Esophagus muscularis mucosa (tissue), 4 donors: ENCODE results near the gene ABCA9. TPM values are rescaled to one million over a fixed set of nuclear protein-coding genes. Genes with fewer than 3 reads are reported as not detected.

Source experiments
- DNase-seq: peaks from one replicate; pipeline ENCODE4 v3.0.0-alpha.2; 2017; ENCODE audit errors: extremely low spot score
- H3K27ac ChIP-seq, 4 donors: fragments of 200-600 bp; sonication (generic); replicated peaks in 1 of 4; 1 replicate in 3 of 4; 2 replicates in 1 of 4; pipeline ENCODE4 v1.5.1; 2016 to 2019; ENCODE audit warnings: mild to moderate bottlenecking in 1 of 4
- H3K27me3 ChIP-seq, 4 donors: fragments of 200-600 bp; sonication (generic); one replicate each; pipeline versions ENCODE4 v1.5.1 to v1.6.0; 2016 to 2019
- H3K36me3 ChIP-seq, 4 donors: fragments of 200-600 bp; sonication (generic); one replicate each; pipeline ENCODE4 v1.5.1; 2016 to 2019
- H3K4me1 ChIP-seq, 4 donors: fragments of 200-600 bp; sonication (generic); one replicate each; pipeline ENCODE4 v1.5.1; 2016 to 2019
- H3K4me3 ChIP-seq, 4 donors: fragments of 200-600 bp; sonication (generic); 1 replicate in 2 of 4; 2 replicates in 2 of 4; pipeline ENCODE4 v1.5.1; 2016 to 2019; ENCODE audit warnings: mild to moderate bottlenecking in 4 of 4, moderate library complexity in 1 of 4
- H3K9me3 ChIP-seq, 4 donors: fragments of 200-600 bp; sonication (generic); 1 replicate in 3 of 4; 2 replicates in 1 of 4; pipeline ENCODE4 v1.5.1; 2016 to 2019
- CTCF ChIP-seq, 3 experiments: fragments of 200-600 bp in 2 of 3; fragments of 450-650 bp in 1 of 3; sonication (generic) in 2 of 3; IDR thresholded peaks; one replicate each; pipeline ENCODE4 v1.5.1; 2017 to 2019; ENCODE audit warnings: antibody characterized with exemption in 3 of 3, mild to moderate bottlenecking in 2 of 3, moderate library complexity in 1 of 3
- EP300 ChIP-seq: sonication (generic); formaldehyde crosslinking; IDR thresholded peaks from one replicate; pipeline ENCODE4 v1.6.1; 2017; ENCODE audit warnings: antibody characterized with exemption
- POLR2A ChIP-seq: fragments of 450-650 bp; IDR thresholded peaks from one replicate; pipeline ENCODE4 v1.6.1; 2017; ENCODE audit warnings: antibody characterized with exemption, moderate library complexity, mild to moderate bottlenecking, low read depth
- POLR2AphosphoS5 ChIP-seq, 2 donors: sonication (generic); formaldehyde crosslinking; IDR thresholded peaks; one replicate each; pipeline ENCODE4 v1.6.1; 2017; ENCODE audit warnings: antibody characterized with exemption in 2 of 2
- WGBS: methylation state at CpG from one replicate; pipeline ENCODE4 v1.1.5; 2018; 5-methylcytosine and 5-hydroxymethylcytosine counted together
- intact Hi-C: fragments of 100-400 bp; cut with DNase I; formaldehyde crosslinking; loops from one replicate; pipeline ENCODE4 v1.15.1; 2023
- total RNA-seq, 4 donors: library from RNA; depleted of rRNA; stranded (reverse); fragments of >200 nt; gene quantifications; one replicate each; pipeline versions ENCODE4 v1.1.0 to v1.2.1, GENCODE V29; 2016

ABCA9 gene
- total RNA-seq, 4 donors from 2014 or later = 19.8 to 56.1 (median 26.0) TPM

DNA sequence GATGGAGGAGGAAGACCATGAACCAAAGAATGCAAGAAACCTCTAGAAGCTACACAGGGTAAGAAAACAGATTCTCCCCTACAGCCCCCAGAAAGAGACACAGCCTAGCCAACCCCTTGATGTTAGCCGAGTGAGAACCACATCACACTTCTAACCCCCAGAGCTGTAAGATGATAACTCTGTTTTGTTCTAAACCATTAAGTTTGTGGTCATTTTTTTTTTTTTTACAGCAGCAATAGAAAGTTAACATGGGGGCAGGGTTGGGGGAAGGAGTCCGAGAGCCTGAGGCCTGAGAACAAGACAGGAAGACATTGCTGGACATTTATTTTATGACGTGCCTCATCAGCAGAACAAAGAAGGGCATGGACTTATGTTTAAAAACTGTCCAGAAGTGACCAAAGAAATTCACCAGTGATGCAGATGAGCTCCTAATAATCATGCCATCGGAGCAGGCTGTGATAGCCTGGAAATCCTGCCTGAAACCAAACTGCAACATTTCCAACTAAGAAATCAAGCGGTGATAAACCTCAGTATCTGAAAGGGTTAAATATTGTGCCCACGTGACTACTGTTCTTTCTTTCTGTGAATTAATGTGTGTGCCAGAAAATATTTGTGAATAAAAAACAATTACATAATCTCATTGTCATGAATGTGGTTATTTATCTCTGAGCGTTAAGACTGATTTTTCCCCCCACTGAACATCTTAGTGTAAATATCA is 1.1 kb downstream of the ABCA9 start:
- H3K9me3 ChIP-seq = peaks cover 0 to 8% (median 0%) of the 10 kb centered on the region in 4 donors
- intact Hi-C loops = no loop called here
- peaks cover 0 to 10% (median 3%) of the 10 kb centered on the region in 4 donors for H3K4me1 ChIP-seq
- 51% methylated on average over 7 of the region's 7 CpGs for WGBS
- peak overlapping the region; percentile 17 to 39 (median 24) for H3K4me3 ChIP-seq
- peaks cover 0 to 7% (median 0%) of the 10 kb centered on the region in 4 donors for H3K36me3 ChIP-seq
- TF ChIP-seq POLR2AphosphoS5 (IDR thresholded peaks at IDR 0.05) (no peak), CTCF (IDR thresholded peaks at IDR 0.05) (no peak), EP300 (no peak), POLR2A (no peak)
- peak overlapping the region; percentile 21 to 51 (median 32) for H3K27ac ChIP-seq
- no peak for DNase-seq
- no peaks in the 10 kb centered on the region for H3K27me3 ChIP-seq

DNA sequence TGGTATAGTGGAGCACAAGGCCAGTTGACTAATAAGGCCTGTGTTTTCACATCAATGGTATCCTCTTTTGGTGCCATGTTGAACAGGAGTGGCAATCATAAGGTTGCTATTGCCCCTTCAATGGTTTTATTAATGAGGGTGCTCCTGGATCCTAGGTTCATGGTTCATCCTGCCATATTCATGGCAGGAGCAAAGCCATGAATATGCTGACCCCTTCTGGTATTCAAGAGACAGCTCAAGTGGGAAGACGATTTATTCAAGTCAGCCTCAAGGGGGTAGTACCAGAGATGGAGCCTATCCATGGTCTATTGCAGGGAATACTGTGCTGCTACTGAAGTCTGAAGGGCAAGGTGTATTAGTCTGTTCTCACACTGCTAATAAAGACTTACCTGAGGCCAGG is 2.6 kb downstream of the ABCA9 start:
- H3K27ac ChIP-seq = peak overlapping the region in 1 of 4 donors; percentile 25
- intact Hi-C loops = no loop called here

DNA sequence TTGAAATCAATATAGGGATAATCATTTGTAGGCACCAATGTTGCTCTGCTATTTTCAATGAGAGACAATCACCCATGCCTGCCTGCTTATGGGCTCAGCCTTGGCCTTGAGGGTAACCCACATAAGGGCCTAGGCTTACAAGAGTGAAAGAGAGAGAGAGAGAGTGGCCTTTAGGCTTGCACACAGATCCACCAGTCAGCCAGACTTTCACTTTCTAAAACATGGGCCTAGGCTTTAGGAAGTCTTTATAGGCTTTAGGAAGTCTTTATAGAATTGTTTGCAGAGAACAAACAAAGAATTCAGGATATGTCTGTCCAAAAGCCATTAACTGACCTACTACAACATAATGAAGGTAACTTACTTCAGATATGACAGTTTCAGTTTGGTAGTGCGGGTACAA is 3.4 kb downstream of the ABCA9 start:
- no peak for DNase-seq
- Histone ChIP-seq H3K36me3 (peaks cover 0 to 7% (median 0%) of the 10 kb centered on the region in 4 donors), H3K4me3 (no peak overlapping the region), H3K4me1 (peaks cover 0 to 10% (median 3%) of the 10 kb centered on the region in 4 donors), H3K27ac (no peak overlapping the region), H3K27me3 (no peaks in the 10 kb centered on the region), H3K9me3 (peaks cover 0 to 8% (median 0%) of the 10 kb centered on the region in 4 donors)
- TF ChIP-seq EP300 (no peak), CTCF (IDR thresholded peaks at IDR 0.05) (no peak), POLR2A (no peak), POLR2AphosphoS5 (IDR thresholded peaks at IDR 0.05) (no peak)
- 92% methylated on average over 1 of the region's 1 CpG for WGBS
- intact Hi-C loops = no loop called here

More for the DNA sequence above, 2.6 kb downstream of the ABCA9 start:
- Histone ChIP-seq H3K4me3 (no peak overlapping the region), H3K27me3 (no peaks in the 10 kb centered on the region), H3K4me1 (peaks cover 0 to 10% (median 3%) of the 10 kb centered on the region in 4 donors), H3K9me3 (peaks cover 0 to 8% (median 0%) of the 10 kb centered on the region in 4 donors), H3K36me3 (peaks cover 0 to 7% (median 0%) of the 10 kb centered on the region in 4 donors)
- 100% methylated on average over 1 of the region's 1 CpG for WGBS
- TF ChIP-seq CTCF (IDR thresholded peaks at IDR 0.05) = no peak
- no peak for TF ChIP-seq POLR2AphosphoS5 (IDR thresholded peaks at IDR 0.05)
- TF ChIP-seq EP300 = no peak
- TF ChIP-seq POLR2A = no peak
- no peak for DNase-seq

DNA sequence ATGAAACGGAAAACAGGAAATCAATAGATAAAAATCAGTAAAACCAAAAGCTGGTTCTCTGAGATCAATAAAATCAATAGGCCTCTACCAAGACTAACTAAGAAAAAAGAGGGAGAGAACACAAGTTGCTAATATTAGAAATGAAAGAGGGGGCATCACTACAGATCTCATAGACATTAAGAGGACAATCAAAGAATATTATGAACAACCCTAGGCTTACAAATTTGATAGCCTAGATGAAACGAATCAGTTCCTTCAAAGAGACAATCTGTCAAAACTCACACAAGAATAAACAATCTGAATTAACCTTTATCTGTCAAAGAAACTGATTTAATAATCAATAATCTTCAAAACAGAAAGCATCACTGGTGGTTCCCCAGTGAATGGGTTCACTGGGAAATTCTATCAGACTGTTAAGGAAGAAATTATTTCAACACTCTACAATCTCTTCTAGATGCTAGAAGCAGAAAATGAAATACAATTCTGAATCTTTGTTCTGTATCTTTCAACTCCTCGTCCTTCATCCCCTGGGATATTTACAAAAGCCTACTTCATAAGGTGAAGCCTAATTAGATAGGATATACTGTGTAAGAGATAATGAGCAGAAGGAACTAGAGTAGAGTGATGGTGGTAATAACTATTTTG is 4.4 kb downstream of the ABCA9 start:
- H3K27me3 ChIP-seq = no peaks in the 10 kb centered on the region
- no peak for DNase-seq
- peaks cover 0 to 7% (median under 1%) of the 10 kb centered on the region in 4 donors for H3K4me1 ChIP-seq
- intact Hi-C loops = no loop called here
- H3K9me3 ChIP-seq = peaks cover 0 to 8% (median 0%) of the 10 kb centered on the region in 4 donors
- TF ChIP-seq POLR2A (no peak), CTCF (IDR thresholded peaks at IDR 0.05) (no peak), EP300 (no peak), POLR2AphosphoS5 (IDR thresholded peaks at IDR 0.05) (no peak)
- 83% methylated on average over 3 of the region's 3 CpGs for WGBS
- H3K36me3 ChIP-seq = peaks cover 0 to 7% (median 0%) of the 10 kb centered on the region in 4 donors
- H3K27ac ChIP-seq = no peak overlapping the region
- no peak overlapping the region for H3K4me3 ChIP-seq
